Putamen (tissue), 1 donor: ENCODE measurements around the gene HOXA9.

ENCODE experiments used
- DNase-seq: peaks from one replicate; pipeline ENCODE4 v3.0.0-alpha.2; 2016; ENCODE audit warnings: low spot score

HOXA9 gene

GRCh38 chr7:27187475-27188385 is 22.4 kb upstream of the HOXA9 start:
- no peak for DNase-seq

GRCh38 chr7:27186668-27187474 is 21.5 kb upstream of the HOXA9 start:
- no peak for DNase-seq

- DNase-seq = no peak
Measured at GRCh38 chr7:27185854-27186667, 20.7 kb upstream of the HOXA9 start.

DNA sequence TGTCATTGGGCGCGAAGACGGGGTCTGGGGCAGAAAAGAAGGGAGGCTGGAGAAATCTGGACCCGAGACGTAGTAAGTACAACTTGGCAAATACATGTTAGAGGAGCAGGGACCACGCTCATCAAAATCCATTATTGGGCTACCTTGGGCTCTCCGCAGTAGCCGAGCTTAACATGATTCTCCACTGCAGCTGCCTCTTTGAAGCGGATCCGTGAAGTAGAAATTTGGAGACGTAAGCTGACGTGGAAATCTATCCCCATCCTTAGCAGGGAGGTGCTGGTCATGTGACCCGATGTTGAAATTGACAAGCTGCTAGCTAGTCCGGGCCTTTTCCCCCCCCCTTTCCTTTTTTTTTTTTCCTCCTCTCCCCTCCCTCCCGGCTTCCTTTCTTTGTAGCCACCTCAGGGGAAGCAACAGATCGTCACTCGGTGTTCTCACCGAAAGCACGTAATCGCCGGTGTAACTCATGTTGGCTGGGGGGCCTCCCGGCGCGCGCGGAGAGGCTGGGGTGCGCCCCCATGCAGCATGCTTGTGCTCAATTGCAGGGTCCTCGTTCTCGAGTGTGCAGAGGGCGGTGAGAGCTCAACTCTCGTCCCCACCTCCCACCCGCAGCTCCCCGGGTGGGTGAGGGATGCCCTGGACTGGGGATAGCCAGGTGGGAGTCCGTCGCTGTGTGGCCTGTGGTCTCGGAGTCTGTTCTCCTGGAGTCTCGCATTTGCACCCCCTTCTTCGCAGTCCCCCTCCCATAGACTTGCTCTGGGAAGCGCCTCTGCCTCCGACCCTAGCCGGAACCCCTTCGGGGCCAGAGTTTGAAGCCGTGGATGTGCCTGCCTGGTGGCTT is 19.9 kb upstream of the HOXA9 start, which contains the start of gene HOXA11:
TSS of gene HOXA11 (minus strand) at position 220 of the 841 bp plus-strand sequence. CDS start at position 132, 88 bp downstream.
- no peak for DNase-seq

- DNase-seq = no peak
Measured at GRCh38 chr7:27184337-27185012, 19.1 kb upstream of the HOXA9 start.

DNA sequence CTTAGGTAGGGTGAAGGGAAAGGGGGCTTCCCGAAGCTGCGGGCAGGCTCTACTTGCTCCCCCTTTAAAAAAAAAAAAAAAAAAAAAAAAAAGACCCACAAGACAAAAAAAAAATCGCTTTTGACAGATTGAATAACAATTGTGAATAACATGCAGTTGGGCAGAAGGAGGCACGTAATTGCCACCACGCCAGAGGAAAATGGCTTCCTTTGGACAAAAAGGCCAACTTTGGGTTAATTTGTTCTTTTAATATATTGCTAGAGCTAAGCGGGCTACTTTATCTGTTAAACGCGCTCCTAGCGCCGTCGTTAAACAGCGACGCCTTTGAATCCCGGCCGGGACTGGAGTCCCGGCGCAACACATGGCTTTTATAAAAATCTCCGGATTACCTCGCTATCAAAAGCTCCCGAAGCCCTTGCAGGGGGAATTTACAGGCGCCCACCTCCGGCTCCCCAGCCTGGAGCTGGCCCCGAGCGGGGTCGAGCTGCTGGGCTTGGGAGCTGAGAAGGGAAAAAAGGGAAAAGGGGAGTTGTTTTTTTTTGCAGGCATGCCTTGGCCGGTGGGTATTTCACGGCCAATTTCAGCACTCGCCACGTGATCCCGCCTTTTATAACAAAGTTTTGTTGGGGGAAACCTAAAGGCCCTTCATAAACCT is 18.5 kb upstream of the HOXA9 start:
- no peak for DNase-seq

DNA sequence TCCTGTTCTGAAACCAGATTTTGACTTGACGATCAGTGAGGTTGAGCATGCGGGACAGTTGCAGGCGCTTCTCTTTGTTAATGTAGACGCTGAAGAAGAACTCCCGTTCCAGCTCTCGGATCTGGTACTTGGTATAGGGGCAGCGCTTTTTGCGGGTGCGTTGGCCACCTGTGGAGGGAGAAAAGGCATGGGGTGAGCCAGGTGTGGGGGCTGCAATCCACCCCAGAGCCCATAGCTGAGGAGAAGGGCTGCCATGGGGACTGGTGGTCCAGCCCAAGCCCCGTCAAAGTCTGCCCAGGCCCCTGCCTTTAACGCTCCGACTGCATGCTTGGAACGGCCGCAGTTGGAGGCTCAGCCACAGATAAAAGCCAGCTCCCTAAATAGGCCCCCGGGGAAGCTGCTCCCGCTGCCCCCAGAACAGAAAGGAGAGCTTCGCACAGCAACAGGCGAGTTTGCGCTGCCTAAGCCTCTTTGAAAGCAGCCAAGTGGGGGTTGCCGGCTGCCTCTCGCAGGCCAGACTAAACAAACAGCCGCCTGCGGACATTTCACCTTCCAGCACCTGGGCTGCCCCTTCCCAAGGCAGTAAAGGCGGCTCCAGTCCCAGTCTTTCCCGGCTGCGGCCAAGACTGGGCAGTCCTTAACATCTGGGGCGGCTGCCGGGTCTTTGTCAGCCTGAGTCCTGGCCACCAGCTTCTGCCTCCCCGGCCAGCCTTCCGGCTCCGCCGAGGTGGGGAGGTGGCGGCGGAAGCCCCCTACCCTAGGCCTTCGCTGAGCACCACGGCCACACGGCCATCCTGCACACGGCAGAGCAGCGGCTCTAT is 17.7 kb upstream of the HOXA9 start:
- DNase-seq = no peak

GRCh38 chr7:27182285-27182841 is 17.0 kb upstream of the HOXA9 start:
- no peak for DNase-seq

GRCh38 chr7:27181795-27182275 is 16.5 kb upstream of the HOXA9 start:
- DNase-seq = no peak

GRCh38 chr7:27180431-27181420 is 15.4 kb upstream of the HOXA9 start:
- no peak for DNase-seq

DNA sequence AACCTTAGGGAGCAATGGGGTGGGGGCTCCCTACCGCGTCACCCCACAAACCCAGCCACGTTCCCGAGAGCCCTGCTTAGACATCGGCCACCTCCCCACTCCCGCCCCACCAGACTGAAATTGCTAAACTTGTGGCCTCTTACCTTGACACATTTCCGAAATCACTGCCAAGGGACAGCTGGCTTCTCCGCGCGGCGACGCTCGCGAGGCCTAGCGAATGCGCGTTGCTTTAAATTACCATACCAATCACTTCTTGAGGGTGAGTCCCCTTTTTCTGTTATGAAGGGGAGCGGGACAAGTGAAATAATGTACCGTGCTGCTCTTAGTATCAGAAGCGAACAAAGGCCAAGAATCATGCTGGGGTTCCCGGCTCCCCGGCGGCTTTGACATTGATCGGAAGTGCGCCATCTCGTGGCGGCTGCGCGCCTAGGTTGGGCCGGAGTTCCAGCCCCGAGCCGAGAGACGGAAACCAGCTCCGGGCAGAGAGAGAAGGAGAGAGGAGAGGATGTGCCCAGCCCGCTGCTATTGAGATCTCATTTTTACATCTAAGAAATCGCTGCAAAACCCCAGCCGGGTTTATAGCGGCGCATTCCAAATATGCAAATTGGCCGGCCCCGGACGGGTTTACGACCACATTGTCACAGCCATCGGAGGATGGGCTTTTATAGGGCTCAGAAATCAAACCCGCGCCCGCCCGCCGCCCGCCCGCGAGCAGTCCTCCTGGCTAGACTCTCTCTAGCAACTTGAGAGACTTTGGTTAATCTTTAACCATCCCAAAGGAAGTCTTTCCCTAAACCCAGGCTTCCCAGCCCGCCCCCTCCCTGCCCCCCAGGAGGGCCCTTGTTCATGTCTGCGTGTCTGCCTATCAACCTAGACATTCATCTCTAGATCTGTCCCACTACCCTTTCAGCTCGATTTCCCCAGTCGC is 14.4 kb upstream of the HOXA9 start:
- DNase-seq = no peak

GRCh38 chr7:27179030-27179429 is 13.7 kb upstream of the HOXA9 start:
- no peak for DNase-seq

DNA sequence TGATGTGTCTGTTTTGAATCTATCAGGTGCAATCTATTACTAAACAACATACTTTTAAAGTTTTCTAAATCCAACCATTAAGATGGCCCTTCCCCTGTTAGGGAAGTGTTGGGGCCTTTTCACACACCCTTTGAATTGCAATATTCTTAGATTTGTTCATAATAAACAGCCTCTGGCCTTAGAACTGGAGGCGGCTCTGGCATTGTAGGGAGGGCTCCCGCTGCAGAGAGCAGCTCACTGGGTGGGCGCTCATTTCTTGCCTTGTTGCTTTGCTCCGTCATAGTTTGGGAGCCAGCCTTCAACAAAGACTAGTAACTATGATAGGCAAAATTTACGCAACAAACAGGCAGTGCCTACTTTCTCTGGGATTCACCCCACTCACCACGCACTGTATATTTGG is 13.0 kb upstream of the HOXA9 start:
- no peak for DNase-seq

- DNase-seq = no peak
Measured at GRCh38 chr7:27177795-27178320, 12.5 kb upstream of the HOXA9 start.

- no peak for DNase-seq
Measured at GRCh38 chr7:27176962-27177794, 11.8 kb upstream of the HOXA9 start.
